Activated naive CD8-positive, alpha-beta T cell treated with anti-CD3 and anti-CD28 coated beads, Interleukin-2, amount 50 U/mL, for 16 hours (primary cell): ENCODE data around the gene FMC1.

ENCODE experiments used
- DNase-seq: peaks from one replicate; pipeline ENCODE4 v3.0.0-alpha.2; 2020; ENCODE audit warnings: low read depth, low spot score

Gene FMC1

GRCh38 chr7:139374246-139374645, 33.1 kb downstream of the FMC1 start:
- no peak for DNase-seq

GRCh38 chr7:139382439-139382838, 41.3 kb downstream of the FMC1 start:
- no peak for DNase-seq

GRCh38 chr7:139384611-139385010, 43.5 kb downstream of the FMC1 start:
- DNase-seq = no peak

DNA sequence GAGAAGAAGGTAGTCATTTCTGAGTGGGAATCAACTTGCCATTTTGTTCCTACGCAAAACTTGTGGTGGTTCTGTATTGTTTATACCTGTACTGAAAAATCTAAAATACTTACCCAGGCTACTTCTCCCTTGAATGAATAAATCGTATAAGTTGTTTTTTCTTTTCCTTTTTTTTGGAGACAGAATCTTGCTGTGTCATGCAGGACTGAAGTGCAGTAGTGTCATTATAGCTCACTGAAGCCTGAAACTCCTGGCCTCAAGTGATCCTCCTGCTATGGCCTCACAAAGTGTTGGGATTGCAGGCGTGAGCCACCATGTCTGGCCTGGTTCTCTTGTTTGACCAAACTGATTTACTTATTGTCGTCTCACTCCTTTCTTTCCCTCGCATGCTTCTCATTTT, 46.5 kb downstream of the FMC1 start:
- DNase-seq = no peak

DNA sequence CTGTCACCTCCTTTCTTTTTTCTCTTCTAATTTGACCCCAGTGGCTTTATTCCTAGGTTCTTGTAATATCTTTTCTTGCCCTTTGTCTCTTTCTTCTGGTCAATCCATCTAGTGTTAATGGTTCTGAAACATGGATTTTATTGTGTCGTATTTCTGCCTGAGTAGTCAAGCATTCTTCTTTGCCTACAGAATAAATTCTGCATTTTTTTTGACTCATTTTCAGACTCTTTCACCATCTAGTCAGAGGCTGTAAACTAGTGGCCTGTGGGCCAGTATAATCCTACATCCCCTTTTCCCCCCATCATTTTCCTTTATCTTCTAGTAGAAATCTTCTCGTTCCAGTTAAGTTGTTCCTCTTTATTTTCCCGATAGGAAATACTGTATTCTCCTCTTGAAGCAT, 48.0 kb downstream of the FMC1 start:
- no peak for DNase-seq

GRCh38 chr7:139389774-139390173, 48.6 kb downstream of the FMC1 start:
- no peak for DNase-seq

DNA sequence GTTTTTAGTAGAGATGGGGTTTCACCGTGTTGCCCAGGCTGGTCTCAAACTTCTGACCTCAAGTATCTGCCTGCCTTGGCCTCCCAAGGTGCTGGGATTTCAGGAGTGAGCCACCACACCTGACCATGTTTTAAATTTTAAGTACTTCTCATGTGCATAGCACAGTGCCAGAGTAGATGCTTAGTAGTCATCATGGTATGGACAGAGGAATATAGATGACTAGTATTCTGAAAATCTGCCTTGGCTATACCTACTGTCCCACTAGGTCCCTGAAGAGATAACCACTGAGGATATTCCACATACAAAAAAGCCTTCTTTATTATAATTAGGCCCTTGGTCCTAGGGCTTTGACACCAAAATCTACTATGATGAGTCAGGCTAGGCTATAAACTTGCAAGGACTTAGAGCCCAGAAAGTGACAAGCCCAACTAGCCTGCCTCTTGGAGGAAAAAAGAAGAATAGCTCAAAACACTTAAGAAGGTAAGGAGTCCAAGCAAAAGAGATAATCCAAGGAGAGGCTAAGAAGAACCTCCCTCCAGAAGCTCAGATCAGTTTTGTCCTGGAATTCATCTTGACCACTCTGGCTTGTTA, 52.6 kb downstream of the FMC1 start:
- no peak for DNase-seq

- DNase-seq = no peak
Measured at GRCh38 chr7:139394540-139394939, 53.4 kb downstream of the FMC1 start.
